Neural cell (in vitro differentiated cells): ENCODE data around the gene REP15. TPM values are rescaled to one million over a fixed set of nuclear protein-coding genes. Genes with fewer than 3 reads are reported as not detected.

ENCODE experiments used
- H2AFZ ChIP-seq: fragments of 200-600, 300-800 bp; sonication (generic), shearing (Covaris generic); 2 replicates; pipeline ENCODE4 v1.6.0; 2014; ENCODE audit warnings: low read depth, mild to moderate bottlenecking, antibody characterized with exemption, low read length, moderate library complexity
- H3F3A ChIP-seq: fragments of 200-600 bp; shearing (Covaris generic); 2 replicates; pipeline ENCODE4 v1.6.1; 2016; ENCODE audit warnings: mild to moderate bottlenecking, moderate library complexity, mixed read lengths, antibody characterized with exemption, low read length; ENCODE audit not compliant: insufficient read depth, poor library complexity, severe bottlenecking
- H3K27ac ChIP-seq: fragments of 200-600, 300-800 bp; sonication (generic), shearing (Covaris generic); 2 replicates; pipeline ENCODE4 v1.5.1; 2014; ENCODE audit warnings: mild to moderate bottlenecking, low read length, moderate library complexity
- H3K27me3 ChIP-seq: fragments of 300-800, 200-600 bp; sonication (generic), shearing (Covaris generic); 2 replicates; pipeline ENCODE4 v1.6.0; 2014; ENCODE audit warnings: mild to moderate bottlenecking, low read depth, low read length, moderate library complexity; ENCODE audit not compliant: insufficient read depth
- H3K36me3 ChIP-seq: fragments of 300-800, 200-600 bp; sonication (generic), shearing (Covaris generic); 2 replicates; pipeline ENCODE4 v1.5.1; 2014; ENCODE audit warnings: mild to moderate bottlenecking, antibody characterized with exemption, low read length, moderate library complexity; ENCODE audit not compliant: insufficient read depth
- H3K4me2 ChIP-seq: fragments of 300-800, 200-600 bp; sonication (generic), shearing (Covaris generic); 2 replicates; pipeline ENCODE4 v1.6.0; 2014; ENCODE audit warnings: mild to moderate bottlenecking, low read length
- H3K4me3 ChIP-seq: fragments of 300-800, 200-600 bp; sonication (generic), shearing (Covaris generic); 2 replicates; pipeline ENCODE4 v1.5.1; 2014; ENCODE audit warnings: mild to moderate bottlenecking, low read length, moderate library complexity
- H3K79me2 ChIP-seq: fragments of 200-600 bp; shearing (Covaris generic); replicated peaks from 2 replicates; pipeline ENCODE4 v1.6.0; 2014; ENCODE audit warnings: mild to moderate bottlenecking, low read length, moderate library complexity; ENCODE audit not compliant: insufficient read depth
- H3K9ac ChIP-seq: fragments of 300-800, 200-600 bp; sonication (generic), shearing (Covaris generic); 2 replicates; pipeline ENCODE4 v1.6.1; 2016; ENCODE audit warnings: mild to moderate bottlenecking, low read length, mixed read lengths
- H3K9me2 ChIP-seq: fragments of 200-600 bp; shearing (Covaris generic); 2 replicates; pipeline ENCODE4 v1.6.1; 2016; ENCODE audit warnings: mild to moderate bottlenecking, low read length, mixed read lengths; ENCODE audit not compliant: insufficient read depth
- H3K9me3 ChIP-seq: fragments of 200-600, 300-800 bp; sonication (generic), shearing (Covaris generic); 2 replicates; pipeline ENCODE4 v1.6.1; 2016; ENCODE audit warnings: mild to moderate bottlenecking, mixed run types, low read length, moderate library complexity, mixed read lengths
- H4K20me1 ChIP-seq: fragments of 200-600 bp; shearing (Covaris generic); 2 replicates; pipeline ENCODE4 v1.6.1; 2016; ENCODE audit warnings: mild to moderate bottlenecking, mixed run types; ENCODE audit not compliant: insufficient read depth
- EP300 ChIP-seq: fragments of 450-650 bp; conservative IDR thresholded peaks from 2 replicates; pipeline ENCODE4 v1.6.1; 2014; ENCODE audit warnings: antibody characterized with exemption, mild to moderate bottlenecking, moderate library complexity; ENCODE audit not compliant: poor library complexity, severe bottlenecking
- EZH2 ChIP-seq: fragments of 200-600, 300-800 bp; shearing (Covaris generic), sonication (generic); IDR thresholded peaks from 2 replicates; pipeline ENCODE4 v1.6.1; 2014; ENCODE audit warnings: antibody characterized with exemption, low read length, borderline replicate concordance, mild to moderate bottlenecking; ENCODE audit not compliant: insufficient read depth, poor library complexity, severe bottlenecking
- MXI1 ChIP-seq: fragments of 450-650 bp; conservative IDR thresholded peaks from 2 replicates; pipeline ENCODE4 v1.6.1; 2014; ENCODE audit warnings: antibody characterized with exemption, mild to moderate bottlenecking; ENCODE audit not compliant: poor library complexity, severe bottlenecking
- POLR2AphosphoS5 ChIP-seq: IDR thresholded peaks from 2 replicates; pipeline ENCODE4 v1.6.1; 2012
- RAD21 ChIP-seq: fragments of 450-650 bp; conservative IDR thresholded peaks from 2 replicates; pipeline ENCODE4 v1.6.1; 2014; ENCODE audit warnings: antibody characterized with exemption, mild to moderate bottlenecking, moderate library complexity
- SMC3 ChIP-seq: fragments of 450-650 bp; conservative IDR thresholded peaks from 2 replicates; pipeline ENCODE4 v1.6.1; 2014; ENCODE audit warnings: antibody characterized with exemption, mild to moderate bottlenecking, moderate library complexity; ENCODE audit not compliant: poor library complexity
- TAF1 ChIP-seq: IDR thresholded peaks from 2 replicates; pipeline ENCODE4 v1.6.1; 2012; ENCODE audit warnings: low read depth
- polyA plus RNA-seq: library from polyadenylated mRNA; depleted of rRNA; stranded (reverse); fragments of >200 nt; gene quantifications from 2 replicates; pipeline ENCODE4 v1.2.3, GENCODE V29; 2014
- TF ChIP-seq, protein P1 (sequence below): fragments of 450-650 bp; IDR thresholded peaks from 2 replicates; pipeline ENCODE4 v1.5.1; 2014; ENCODE audit warnings: antibody characterized with exemption, mild to moderate bottlenecking, moderate library complexity; ENCODE audit not compliant: poor library complexity, severe bottlenecking
- TF ChIP-seq, protein P2 (sequence below): IDR thresholded peaks from 2 replicates; pipeline ENCODE4 v1.6.1; 2012; ENCODE audit warnings: borderline replicate concordance

The REP15 gene
- polyA plus RNA-seq, 1 donor from 2014 or later, result 0.88 TPM

DNA sequence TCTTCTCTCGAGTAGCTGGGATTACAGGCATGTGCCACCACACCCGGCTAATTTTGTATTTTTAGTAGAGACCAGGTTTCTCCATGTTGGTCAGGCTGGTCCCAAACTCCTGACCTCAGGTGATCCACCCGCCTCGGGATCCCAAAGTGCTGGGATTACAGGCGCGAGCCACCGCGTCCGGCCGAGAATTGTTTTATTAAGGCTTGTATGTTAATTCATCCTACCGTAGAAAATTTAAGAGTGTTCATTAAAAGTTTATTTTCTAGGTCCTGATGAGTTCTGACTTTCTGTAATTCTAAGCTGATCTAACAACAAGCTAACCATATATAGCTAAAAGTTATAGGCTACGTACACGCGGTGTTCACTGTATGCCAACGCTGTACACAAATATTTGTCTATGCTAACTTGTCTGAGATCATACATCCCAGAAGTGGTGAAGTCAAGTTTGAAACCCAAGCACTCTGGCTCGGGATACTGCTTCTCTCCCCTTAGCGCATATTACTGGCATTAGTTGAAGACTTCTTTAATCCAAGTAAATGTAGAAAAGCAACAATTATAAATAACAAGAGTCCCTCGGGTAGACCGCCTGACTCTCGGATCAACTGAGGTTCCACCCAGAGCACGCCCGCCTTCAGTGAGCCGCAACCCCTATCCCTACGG, 13.8 kb downstream of the REP15 start:
- no peaks in the 10 kb centered on the region for H3K27me3 ChIP-seq
- peaks cover 7% of the 10 kb centered on the region for H3F3A ChIP-seq
- H3K9ac ChIP-seq, result peak overlapping the region; percentile 87
- TF ChIP-seq TAF1 (no peak), RAD21 (no peak), MXI1 (no peak), POLR2AphosphoS5 (no peak), EZH2 (no peak), EP300 (no peak), SMC3 (no peak)
- TF ChIP-seq, protein P1, sequence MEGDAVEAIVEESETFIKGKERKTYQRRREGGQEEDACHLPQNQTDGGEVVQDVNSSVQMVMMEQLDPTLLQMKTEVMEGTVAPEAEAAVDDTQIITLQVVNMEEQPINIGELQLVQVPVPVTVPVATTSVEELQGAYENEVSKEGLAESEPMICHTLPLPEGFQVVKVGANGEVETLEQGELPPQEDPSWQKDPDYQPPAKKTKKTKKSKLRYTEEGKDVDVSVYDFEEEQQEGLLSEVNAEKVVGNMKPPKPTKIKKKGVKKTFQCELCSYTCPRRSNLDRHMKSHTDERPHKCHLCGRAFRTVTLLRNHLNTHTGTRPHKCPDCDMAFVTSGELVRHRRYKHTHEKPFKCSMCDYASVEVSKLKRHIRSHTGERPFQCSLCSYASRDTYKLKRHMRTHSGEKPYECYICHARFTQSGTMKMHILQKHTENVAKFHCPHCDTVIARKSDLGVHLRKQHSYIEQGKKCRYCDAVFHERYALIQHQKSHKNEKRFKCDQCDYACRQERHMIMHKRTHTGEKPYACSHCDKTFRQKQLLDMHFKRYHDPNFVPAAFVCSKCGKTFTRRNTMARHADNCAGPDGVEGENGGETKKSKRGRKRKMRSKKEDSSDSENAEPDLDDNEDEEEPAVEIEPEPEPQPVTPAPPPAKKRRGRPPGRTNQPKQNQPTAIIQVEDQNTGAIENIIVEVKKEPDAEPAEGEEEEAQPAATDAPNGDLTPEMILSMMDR, result no peak
- TF ChIP-seq, protein P2, sequence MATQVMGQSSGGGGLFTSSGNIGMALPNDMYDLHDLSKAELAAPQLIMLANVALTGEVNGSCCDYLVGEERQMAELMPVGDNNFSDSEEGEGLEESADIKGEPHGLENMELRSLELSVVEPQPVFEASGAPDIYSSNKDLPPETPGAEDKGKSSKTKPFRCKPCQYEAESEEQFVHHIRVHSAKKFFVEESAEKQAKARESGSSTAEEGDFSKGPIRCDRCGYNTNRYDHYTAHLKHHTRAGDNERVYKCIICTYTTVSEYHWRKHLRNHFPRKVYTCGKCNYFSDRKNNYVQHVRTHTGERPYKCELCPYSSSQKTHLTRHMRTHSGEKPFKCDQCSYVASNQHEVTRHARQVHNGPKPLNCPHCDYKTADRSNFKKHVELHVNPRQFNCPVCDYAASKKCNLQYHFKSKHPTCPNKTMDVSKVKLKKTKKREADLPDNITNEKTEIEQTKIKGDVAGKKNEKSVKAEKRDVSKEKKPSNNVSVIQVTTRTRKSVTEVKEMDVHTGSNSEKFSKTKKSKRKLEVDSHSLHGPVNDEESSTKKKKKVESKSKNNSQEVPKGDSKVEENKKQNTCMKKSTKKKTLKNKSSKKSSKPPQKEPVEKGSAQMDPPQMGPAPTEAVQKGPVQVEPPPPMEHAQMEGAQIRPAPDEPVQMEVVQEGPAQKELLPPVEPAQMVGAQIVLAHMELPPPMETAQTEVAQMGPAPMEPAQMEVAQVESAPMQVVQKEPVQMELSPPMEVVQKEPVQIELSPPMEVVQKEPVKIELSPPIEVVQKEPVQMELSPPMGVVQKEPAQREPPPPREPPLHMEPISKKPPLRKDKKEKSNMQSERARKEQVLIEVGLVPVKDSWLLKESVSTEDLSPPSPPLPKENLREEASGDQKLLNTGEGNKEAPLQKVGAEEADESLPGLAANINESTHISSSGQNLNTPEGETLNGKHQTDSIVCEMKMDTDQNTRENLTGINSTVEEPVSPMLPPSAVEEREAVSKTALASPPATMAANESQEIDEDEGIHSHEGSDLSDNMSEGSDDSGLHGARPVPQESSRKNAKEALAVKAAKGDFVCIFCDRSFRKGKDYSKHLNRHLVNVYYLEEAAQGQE, result no peak
- H3K4me3 ChIP-seq, result peak overlapping the region; percentile 96
- peak overlapping the region; percentile 65 for H2AFZ ChIP-seq
- H4K20me1 ChIP-seq, result no peaks in the 10 kb centered on the region
- H3K9me2 ChIP-seq, result no peaks in the 10 kb centered on the region
- peak overlapping the region; percentile 57 for H3K4me2 ChIP-seq
- no peaks in the 10 kb centered on the region for H3K9me3 ChIP-seq
- H3K79me2 ChIP-seq, result peaks cover 34% of the 10 kb centered on the region
- H3K27ac ChIP-seq, result peak overlapping the region; percentile 83
- no peaks in the 10 kb centered on the region for H3K36me3 ChIP-seq

DNA sequence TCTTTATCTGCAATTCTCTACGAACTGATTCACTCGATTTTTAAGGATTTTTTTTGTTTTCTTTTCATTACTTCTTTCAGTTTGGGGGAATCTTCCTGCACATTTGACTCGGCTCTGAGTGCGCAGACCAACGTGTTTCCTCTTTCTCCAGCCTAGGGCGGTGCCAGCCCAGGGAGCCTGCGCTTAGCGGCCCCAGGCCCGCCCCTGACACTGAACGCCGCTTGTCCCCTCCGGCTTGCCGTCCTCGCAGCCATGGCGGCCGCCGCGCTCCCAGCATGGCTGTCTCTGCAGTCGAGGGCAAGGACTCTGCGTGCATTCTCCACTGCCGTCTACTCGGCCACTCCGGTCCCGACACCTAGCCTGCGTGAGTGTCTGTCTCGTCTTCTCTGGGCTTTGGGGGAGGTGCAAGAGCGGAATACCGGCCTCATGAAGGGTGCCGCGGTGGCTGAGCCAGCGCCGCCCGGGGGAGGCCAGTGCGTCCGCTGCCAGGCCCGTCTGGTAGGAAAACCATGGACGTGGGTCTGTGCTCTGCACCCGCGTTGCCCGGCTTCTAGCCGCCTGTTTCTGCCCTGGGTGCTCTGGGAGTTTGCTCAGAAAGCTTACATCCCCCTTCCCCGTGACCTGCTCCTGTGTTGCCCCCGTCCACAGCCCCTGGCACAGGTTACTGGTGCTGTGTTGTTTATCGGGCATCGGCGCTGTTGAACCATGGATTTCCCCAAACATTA, 14.5 kb downstream of the REP15 start, which contains the start of gene MRPS35:
Gene MRPS35 (plus strand): TSS at position 241 of the 725 bp plus-strand sequence. CDS start 12 bp downstream, at position 253.
- Histone ChIP-seq H3K4me2 (peak within 1 kb of the TSS; percentile 94), H2AFZ (peak within 1 kb of the TSS; percentile 65), H3K9me3 (no peaks in the 10 kb centered on the region)

More for the DNA sequence above, 14.5 kb downstream of the REP15 start, which contains the start of gene MRPS35:
- Histone ChIP-seq H3K27ac (peak within 1 kb of the TSS; percentile 83), H3K4me3 (peak within 1 kb of the TSS; percentile 96), H4K20me1 (no peaks in the 10 kb centered on the region), H3K9ac (peak within 1 kb of the TSS; percentile 87), H3F3A (peaks cover 7% of the 10 kb centered on the region), H3K79me2 (peaks cover 39% of the 10 kb centered on the region), H3K9me2 (no peaks in the 10 kb centered on the region), H3K36me3 (no peaks in the 10 kb centered on the region), H3K27me3 (no peaks in the 10 kb centered on the region)
- TF ChIP-seq, protein P2, result peak; percentile 85
- TF ChIP-seq RAD21 (peak; percentile 14), EP300 (peak; percentile 51), TAF1 (peak; percentile 82), POLR2AphosphoS5 (peak; percentile 93), SMC3 (no peak), EZH2 (no peak), MXI1 (peak; percentile 98)
- TF ChIP-seq, protein P1, result peak; percentile 25
